IMR-90 (cell line): ENCODE data around the gene OR6S1. TPM values are rescaled to one million over a fixed set of nuclear protein-coding genes. Genes with fewer than 3 reads are reported as not detected.
A peak's percentile ranks its signal among the peaks of the same experiment; 100 is the strongest.
"Not testable (repeated sequence)": the region's sequence is repeated elsewhere in the genome, so short reads cannot be mapped to it uniquely, and the experiment has no call there.

Source experiments
- ATAC-seq: fragments of 200-7000 bp; cut with Tn5 transposase; 2 replicates; pipeline ENCODE4 v1.9.1; 2020; ENCODE audit warnings: low read depth, mild to moderate bottlenecking, moderate library complexity
- BruUV-seq: library from RNA; stranded (reverse); fragments of 400-500 nt; replicated peaks from 2 replicates; lab custom pipeline; 2021; lab: Mats Ljungman, UMichigan
- CTCF ChIA-PET: fragments of 300-600 bp; formaldehyde crosslinking; extraction: SDS; loops from one replicate; lab custom pipeline; 2021; ENCODE audit warnings: antibody characterized with exemption; lab: Yijun Ruan, JAX
- POLR2A ChIA-PET: fragments of 300-600 bp; sonication (Branson Sonifier 250); formaldehyde crosslinking; loops from one replicate; lab custom pipeline; 2022; ENCODE audit warnings: antibody characterized with exemption; ENCODE audit not compliant: unreplicated experiment; lab: Charles Lee
- DNase-seq: peaks from one replicate; pipeline ENCODE4 v3.0.0; 2013
- H2AFZ ChIP-seq: replicated peaks from 2 replicates; pipeline ENCODE3; 2013; ENCODE audit warnings: low read length, mild to moderate bottlenecking; ENCODE audit not compliant: poor library complexity
- H2AK5ac ChIP-seq: 2 replicates; pipeline ENCODE4 v1.6.1; 2013; ENCODE audit warnings: low read depth, low read length, inconsistent platforms
- H2AK9ac ChIP-seq: replicated peaks from 2 replicates; pipeline ENCODE3; 2013; ENCODE audit warnings: mild to moderate bottlenecking, low read depth, low read length, moderate library complexity; ENCODE audit not compliant: poor library complexity
- H2BK120ac ChIP-seq: 2 replicates; pipeline ENCODE4 v1.6.1; 2013; ENCODE audit warnings: low read depth, low read length, inconsistent platforms
- H2BK15ac ChIP-seq: 3 replicates; pipeline ENCODE4 v1.6.1; 2013; ENCODE audit warnings: low read depth, low read length, inconsistent platforms
- H2BK20ac ChIP-seq: 2 replicates; pipeline ENCODE4 v1.6.1; 2013; ENCODE audit warnings: low read depth, mild to moderate bottlenecking, inconsistent platforms, low read length, moderate library complexity
- H2BK5ac ChIP-seq: 2 replicates; pipeline ENCODE4 v1.6.1; 2013; ENCODE audit warnings: mild to moderate bottlenecking, low read depth, low read length, inconsistent platforms; ENCODE audit not compliant: poor library complexity, severe bottlenecking
- H3K14ac ChIP-seq: replicated peaks from 2 replicates; pipeline ENCODE4 v1.6.1; 2013; ENCODE audit warnings: low read depth, low read length, inconsistent platforms
- H3K18ac ChIP-seq: 2 replicates; pipeline ENCODE4 v1.6.1; 2013; ENCODE audit warnings: low read depth, low read length, control low read depth
- H3K23ac ChIP-seq: 2 replicates; pipeline ENCODE4 v1.6.1; 2013; ENCODE audit warnings: low read depth, low read length, inconsistent platforms
- H3K27ac ChIP-seq: 2 replicates; pipeline ENCODE4 v1.5.1; 2013; ENCODE audit warnings: mild to moderate bottlenecking, control low read depth, low read length; ENCODE audit not compliant: insufficient read depth
- H3K27me3 ChIP-seq: 2 replicates; pipeline ENCODE4 v1.6.1; 2013; ENCODE audit warnings: low read length; ENCODE audit not compliant: control insufficient read depth, insufficient read depth
- H3K36me3 ChIP-seq: 2 replicates; pipeline ENCODE4 v1.6.1; 2013; ENCODE audit warnings: low read length, mixed read lengths; ENCODE audit not compliant: control insufficient read depth, insufficient read depth
- H3K4ac ChIP-seq: 2 replicates; pipeline ENCODE4 v1.6.1; 2013; ENCODE audit warnings: low read depth, low read length, inconsistent platforms
- H3K4me1 ChIP-seq: 2 replicates; pipeline ENCODE4 v1.6.1; 2013; ENCODE audit warnings: low read length, mixed read lengths; ENCODE audit not compliant: control insufficient read depth, insufficient read depth
- H3K4me2 ChIP-seq: 2 replicates; pipeline ENCODE4 v1.6.1; 2013; ENCODE audit warnings: low read depth, mild to moderate bottlenecking, control low read depth, low read length, moderate library complexity
- H3K4me3 ChIP-seq: 2 replicates; pipeline ENCODE4 v1.5.1; 2013; ENCODE audit warnings: low read depth, mild to moderate bottlenecking, control low read depth, low read length, moderate library complexity; ENCODE audit not compliant: insufficient read depth
- H3K56ac ChIP-seq: 2 replicates; pipeline ENCODE4 v1.6.1; 2013; ENCODE audit warnings: low read length, inconsistent platforms; ENCODE audit not compliant: insufficient read depth; ENCODE audit errors: extremely low read depth
- H3K79me1 ChIP-seq, 2 experiments: 2 replicates each; pipeline ENCODE4 v1.6.1; 2013; ENCODE audit warnings: low read length in 2 of 2, inconsistent platforms in 1 of 2, low read depth in 1 of 2
- H3K9ac ChIP-seq: 2 replicates; pipeline ENCODE4 v1.6.1; 2013; ENCODE audit warnings: low read depth, low read length, control low read depth
- H3K9me1 ChIP-seq: 2 replicates; pipeline ENCODE4 v1.6.1; 2013; ENCODE audit warnings: low read length, inconsistent platforms; ENCODE audit not compliant: insufficient read depth
- H3K9me3 ChIP-seq: 2 replicates; pipeline ENCODE4 v1.6.1; 2013; ENCODE audit warnings: low read length; ENCODE audit not compliant: control insufficient read depth, insufficient read depth
- H4K20me1 ChIP-seq: 2 replicates; pipeline ENCODE4 v1.6.1; 2013; ENCODE audit warnings: low read length, inconsistent platforms; ENCODE audit not compliant: insufficient read depth
- H4K5ac ChIP-seq: 2 replicates; pipeline ENCODE4 v1.6.1; 2013; ENCODE audit warnings: mild to moderate bottlenecking, low read depth, low read length, control low read depth
- H4K8ac ChIP-seq, 2 experiments: 2 replicates each; pipeline ENCODE4 v1.6.1; 2013; ENCODE audit warnings: low read depth in 2 of 2, low read length in 2 of 2, control low read depth in 1 of 2, inconsistent platforms in 1 of 2
- H4K91ac ChIP-seq: 2 replicates; pipeline ENCODE4 v1.6.1; 2013; ENCODE audit warnings: low read depth, low read length, inconsistent platforms; ENCODE audit not compliant: insufficient read depth
- BHLHE40 ChIP-seq: fragments of 150-350 bp; IDR thresholded peaks from 2 replicates; pipeline ENCODE4 v1.6.1; 2016; ENCODE audit warnings: mild to moderate bottlenecking, low read depth, low read length
- CEBPB ChIP-seq: IDR thresholded peaks from 2 replicates; pipeline ENCODE4 v1.6.1; 2012; ENCODE audit warnings: low read depth, low read length, improper control_type of control experiment
- MAZ ChIP-seq: IDR thresholded peaks from 2 replicates; pipeline ENCODE4 v1.6.1; 2012; ENCODE audit warnings: low read depth, mild to moderate bottlenecking, low read length, improper control_type of control experiment, moderate library complexity, borderline replicate concordance
- WGBS, 2 experiments: methylation state at CpG; one replicate each; pipeline versions ENCODE4 v1.1.5 to v1.1.7; 2013; ENCODE audit warnings: missing lambda C conversion rate in 2 of 2; ENCODE audit not compliant: insufficient read length in 1 of 2; ENCODE audit errors: extremely low coverage in 2 of 2; 5-methylcytosine and 5-hydroxymethylcytosine counted together
- dilution Hi-C: fragments of 300-500 bp; cut with HindIII; formaldehyde crosslinking; loops from one replicate; pipeline ENCODE4 v1.14.3; 2018; ENCODE audit warnings: low sequenced_read_pairs; ENCODE audit not compliant: unreplicated experiment
- in situ Hi-C: fragments of 300-500 bp; cut with MboI; formaldehyde crosslinking; loops from 3 replicates; pipeline ENCODE4 v1.14.3; 2019; ENCODE audit warnings: low sequenced_read_pairs, inconsistent platforms, mixed read lengths
- intact Hi-C: fragments of 100-400 bp; cut with micrococcal nuclease; formaldehyde crosslinking; loops from 2 replicates; pipeline ENCODE4 v1.10.0; 2022
- polyA plus RNA-seq, 3 experiments: library from polyadenylated mRNA; depleted of rRNA; stranded (reverse); fragments of >200 nt; gene quantifications; 2 replicates each; pipeline ENCODE4 v1.2.3, GENCODE V29; 2012; ENCODE audit warnings: low replicate concordance in 1 of 3
- total RNA-seq: library from RNA; depleted of rRNA; stranded (reverse); fragments of >200 nt; gene quantifications from 2 replicates; pipeline ENCODE4 v1.2.3, GENCODE V29; 2012

The OR6S1 gene
- total and polyA plus RNA-seq, 2 of the 4 experiments (the other 2 are of a cell fraction) = not detected

DNA sequence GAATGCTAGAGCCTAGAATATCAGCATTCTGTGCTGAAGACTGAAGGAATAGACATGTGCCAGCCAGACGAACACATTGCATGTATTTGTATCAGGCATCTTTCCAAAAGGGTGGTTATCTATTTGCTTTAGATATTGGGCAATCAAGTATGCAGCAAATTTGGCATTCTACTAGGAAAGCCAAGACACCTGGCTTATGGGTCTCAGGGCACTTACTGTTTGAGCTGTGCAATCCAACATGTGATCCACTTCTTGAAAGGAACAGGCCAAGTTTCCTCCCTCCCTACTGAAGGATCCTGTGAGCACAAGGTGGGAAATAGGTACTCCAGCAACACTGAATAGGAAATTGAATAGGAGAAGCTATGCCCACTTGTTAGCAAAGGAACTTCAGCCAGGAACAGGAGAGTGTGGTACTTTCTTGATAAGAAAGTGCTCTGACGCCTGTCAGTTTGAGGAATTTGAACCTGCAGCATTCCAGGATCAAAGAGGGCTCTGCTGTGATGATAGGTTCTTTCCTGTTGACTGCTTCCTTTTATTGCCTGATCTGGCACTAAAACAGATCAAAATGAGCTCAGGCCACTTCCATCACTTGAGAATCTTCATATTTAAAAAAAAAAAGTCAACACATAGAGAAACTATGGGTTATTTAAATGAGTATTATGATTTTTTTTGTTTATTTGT is 20.6 kb downstream of the OR6S1 start:
- H2AK9ac ChIP-seq = no peak overlapping the region
- no peak overlapping the region for H3K14ac ChIP-seq
- no TSS peak for BruUV-seq
- in situ Hi-C loops (no loop called here), dilution Hi-C loops (no loop called here), intact Hi-C loops (no loop called here)
- no peak overlapping the region for H2BK5ac ChIP-seq
- no peak overlapping the region for H3K4ac ChIP-seq
- no peak overlapping the region for H3K4me3 ChIP-seq
- H3K9me1 ChIP-seq = no peaks in the 10 kb centered on the region
- no peak overlapping the region for H3K4me2 ChIP-seq
- no peaks in the 10 kb centered on the region for H3K9me3 ChIP-seq
- peaks cover 4% of the 10 kb centered on the region; the same call in 1 of the 2 replicates for H4K20me1 ChIP-seq
- H3K18ac ChIP-seq = no peak overlapping the region
- DNase-seq (no peak), ATAC-seq (no peak)
- no peak overlapping the region for H3K56ac ChIP-seq
- ChIA-PET CTCF (no interaction called here), POLR2A (no interaction called here)
- H4K91ac ChIP-seq = no peak overlapping the region
- H3K36me3 ChIP-seq = no peaks in the 10 kb centered on the region
- no peaks in the 10 kb centered on the region for H3K4me1 ChIP-seq
- TF ChIP-seq CEBPB (peak; percentile 12; the same call in 1 of the 2 replicates), BHLHE40 (no peak), MAZ (no peak)
- no peak overlapping the region for H2AFZ ChIP-seq
- WGBS, 2 experiments = no CpG with 5 or more reads among the region's 2 CpGs
- no peak overlapping the region for H3K9ac ChIP-seq
- H2BK120ac ChIP-seq = no peak overlapping the region
- no peak overlapping the region for H2BK20ac ChIP-seq
- H2AK5ac ChIP-seq = no peak overlapping the region
- H3K27me3 ChIP-seq = peaks cover 10% of the 10 kb centered on the region
- no peak overlapping the region for H3K27ac ChIP-seq
- no peaks in the 10 kb centered on the region for H3K79me1 ChIP-seq
- H2BK15ac ChIP-seq = no peak overlapping the region
- H4K5ac ChIP-seq = no peak overlapping the region
- no peak overlapping the region for H3K23ac ChIP-seq
- H4K8ac ChIP-seq = no peak overlapping the region

DNA sequence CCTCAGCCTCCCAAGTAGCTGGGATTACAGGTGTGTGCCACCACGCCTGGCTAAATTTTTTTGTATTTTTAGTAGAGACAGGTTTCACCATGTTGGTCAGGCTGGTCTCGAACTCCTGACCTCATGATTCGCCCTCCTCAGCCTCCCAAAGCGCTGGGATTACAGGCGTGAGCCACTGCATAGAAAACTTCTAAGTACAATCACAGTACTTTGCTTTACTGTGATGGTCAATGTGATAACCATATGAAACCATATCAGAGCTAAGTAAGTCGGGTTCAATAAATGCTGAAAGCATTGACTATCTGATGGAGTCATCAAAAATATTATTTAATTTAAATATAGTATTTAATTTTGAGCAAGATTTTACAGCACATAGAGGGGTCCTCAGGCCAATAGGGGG is 21.8 kb downstream of the OR6S1 start:
- H2AK5ac ChIP-seq, H4K5ac ChIP-seq, H2BK20ac ChIP-seq, POLR2A ChIA-PET, H4K91ac ChIP-seq, in situ Hi-C loops, H4K20me1 ChIP-seq, H2AK9ac ChIP-seq, intact Hi-C loops, DNase-seq, H2AFZ ChIP-seq, H2BK5ac ChIP-seq, H3K18ac ChIP-seq, H3K4me3 ChIP-seq, H3K27ac ChIP-seq, H3K56ac ChIP-seq, H3K4me1 ChIP-seq, H3K14ac ChIP-seq, H3K4me2 ChIP-seq, H2BK120ac ChIP-seq, ATAC-seq, H3K79me1 ChIP-seq, H3K36me3 ChIP-seq, H3K9me1 ChIP-seq, H4K8ac ChIP-seq, H3K4ac ChIP-seq, H3K9ac ChIP-seq, H3K23ac ChIP-seq, H3K9me3 ChIP-seq, dilution Hi-C loops, H2BK15ac ChIP-seq, BruUV-seq: not testable (repeated sequence)
- peaks cover 10% of the 10 kb centered on the region for H3K27me3 ChIP-seq
- WGBS, 2 experiments = no CpG with 5 or more reads among the region's 6 CpGs
- CTCF ChIA-PET = interaction anchor here (0.8 kb wide), 1 partner anchor 204 kb away, joined by 3 read pairs; no protein-coding TSS in a partner anchor
